Endodermal cell (in vitro differentiated cells): ENCODE results near the gene SLC2A5. TPM values are rescaled to one million over a fixed set of nuclear protein-coding genes. Genes with fewer than 3 reads are reported as not detected.

ENCODE experiments used
- DNase-seq: peaks from one replicate; pipeline ENCODE4 v3.0.0-alpha.2; 2017
- H3K27ac ChIP-seq: 2 replicates; pipeline ENCODE4 v1.5.1; 2013; ENCODE audit warnings: mild to moderate bottlenecking, low read depth, low read length, moderate library complexity
- H3K27me3 ChIP-seq: 2 replicates; pipeline ENCODE4 v1.6.1; 2013; ENCODE audit warnings: mild to moderate bottlenecking, low read length, moderate library complexity; ENCODE audit not compliant: insufficient read depth, control insufficient read depth, poor library complexity, severe bottlenecking
- H3K36me3 ChIP-seq: 2 replicates; pipeline ENCODE4 v1.7.0; 2013; ENCODE audit warnings: mild to moderate bottlenecking, low read length, moderate library complexity; ENCODE audit not compliant: control insufficient read depth, insufficient read depth
- H3K4me1 ChIP-seq: one replicate; pipeline ENCODE4 v1.7.0; 2013; ENCODE audit warnings: low read length; ENCODE audit not compliant: control insufficient read depth, insufficient read depth
- H3K4me3 ChIP-seq: 2 replicates; pipeline ENCODE4 v1.5.1; 2013; ENCODE audit warnings: mild to moderate bottlenecking, low read length, moderate library complexity
- H3K9ac ChIP-seq: 2 replicates; pipeline ENCODE4 v1.6.1; 2013; ENCODE audit warnings: mild to moderate bottlenecking, low read length, moderate library complexity; ENCODE audit not compliant: poor library complexity, severe bottlenecking; ENCODE audit errors: extremely low read depth
- H3K9me3 ChIP-seq: 2 replicates; pipeline ENCODE4 v1.6.1; 2013; ENCODE audit warnings: mild to moderate bottlenecking, low read length, moderate library complexity; ENCODE audit not compliant: control insufficient read depth
- H3K27ac Mint-ChIP-seq: 2 replicates; pipeline ENCODE4 v1.8.0; 2020; ENCODE audit warnings: mixed read lengths
- H3K27me3 Mint-ChIP-seq: 2 replicates; pipeline ENCODE4 v1.8.0; 2021; ENCODE audit warnings: mild to moderate bottlenecking, mixed read lengths; ENCODE audit not compliant: insufficient read depth
- H3K36me3 Mint-ChIP-seq: 2 replicates; pipeline ENCODE4 v1.8.0; 2020; ENCODE audit warnings: low read depth, mixed read lengths
- H3K4me1 Mint-ChIP-seq: 2 replicates; pipeline ENCODE4 v1.8.0; 2020; ENCODE audit warnings: mixed read lengths
- H3K4me3 Mint-ChIP-seq: 2 replicates; pipeline ENCODE4 v1.8.0; 2020; ENCODE audit warnings: mild to moderate bottlenecking, moderate library complexity, mixed read lengths
- H3K9me3 Mint-ChIP-seq: 2 replicates; pipeline ENCODE4 v1.8.0; 2020; ENCODE audit warnings: mild to moderate bottlenecking, mixed read lengths
- WGBS, 2 experiments: methylation state at CpG; one replicate each; pipeline versions ENCODE4 v1.1.5 to v1.1.7; 2013; ENCODE audit warnings: missing lambda C conversion rate in 2 of 2, mixed read lengths in 1 of 2; ENCODE audit not compliant: insufficient coverage in 1 of 2, insufficient read length in 1 of 2; 5-methylcytosine and 5-hydroxymethylcytosine counted together
- total RNA-seq, 2 donors: library from RNA; stranded (reverse); fragmentation: NEBNext Ultra II Directional in 1 of 2; extraction: Animal tissue kit (Norgen Biotek cat#: 25700) in 1 of 2; gene quantifications; 2 replicates in 1 of 2; 3 replicates in 1 of 2; pipeline ENCODE4 v1.2.1, GENCODE V29; 2021
- TF ChIP-seq, protein P1 (sequence below): fragments of 200-600 bp; sonication (generic); conservative IDR thresholded peaks from 2 replicates; pipeline ENCODE4 v1.5.0; 2021; ENCODE audit warnings: antibody characterized with exemption, mild to moderate bottlenecking

SLC2A5 gene
- total RNA-seq, 2 donors from 2014 or later: not detected

- no peak overlapping the region for H3K9ac ChIP-seq
- 87 to 100% methylated on average over 1 to 4 of the region's 4 CpGs for WGBS, 2 experiments
- Mint-ChIP-seq H3K27me3 (no peaks in the 10 kb centered on the region), H3K4me1 (no peaks in the 10 kb centered on the region), H3K4me3 (no peak overlapping the region), H3K9me3 (no peaks in the 10 kb centered on the region), H3K36me3 (no peaks in the 10 kb centered on the region), H3K27ac (no peak overlapping the region)
- TF ChIP-seq, protein P1, sequence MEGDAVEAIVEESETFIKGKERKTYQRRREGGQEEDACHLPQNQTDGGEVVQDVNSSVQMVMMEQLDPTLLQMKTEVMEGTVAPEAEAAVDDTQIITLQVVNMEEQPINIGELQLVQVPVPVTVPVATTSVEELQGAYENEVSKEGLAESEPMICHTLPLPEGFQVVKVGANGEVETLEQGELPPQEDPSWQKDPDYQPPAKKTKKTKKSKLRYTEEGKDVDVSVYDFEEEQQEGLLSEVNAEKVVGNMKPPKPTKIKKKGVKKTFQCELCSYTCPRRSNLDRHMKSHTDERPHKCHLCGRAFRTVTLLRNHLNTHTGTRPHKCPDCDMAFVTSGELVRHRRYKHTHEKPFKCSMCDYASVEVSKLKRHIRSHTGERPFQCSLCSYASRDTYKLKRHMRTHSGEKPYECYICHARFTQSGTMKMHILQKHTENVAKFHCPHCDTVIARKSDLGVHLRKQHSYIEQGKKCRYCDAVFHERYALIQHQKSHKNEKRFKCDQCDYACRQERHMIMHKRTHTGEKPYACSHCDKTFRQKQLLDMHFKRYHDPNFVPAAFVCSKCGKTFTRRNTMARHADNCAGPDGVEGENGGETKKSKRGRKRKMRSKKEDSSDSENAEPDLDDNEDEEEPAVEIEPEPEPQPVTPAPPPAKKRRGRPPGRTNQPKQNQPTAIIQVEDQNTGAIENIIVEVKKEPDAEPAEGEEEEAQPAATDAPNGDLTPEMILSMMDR: no peak
- no peak for DNase-seq
- H3K36me3 ChIP-seq: no peaks in the 10 kb centered on the region
- no peak overlapping the region for H3K4me3 ChIP-seq
- H3K27me3 ChIP-seq: no peaks in the 10 kb centered on the region
- H3K9me3 ChIP-seq: no peaks in the 10 kb centered on the region
- no peak overlapping the region for H3K27ac ChIP-seq
- no peaks in the 10 kb centered on the region for H3K4me1 ChIP-seq
Measured at GRCh38 chr1:9019896-9020295, 49.5 kb downstream of the SLC2A5 start.

DNA sequence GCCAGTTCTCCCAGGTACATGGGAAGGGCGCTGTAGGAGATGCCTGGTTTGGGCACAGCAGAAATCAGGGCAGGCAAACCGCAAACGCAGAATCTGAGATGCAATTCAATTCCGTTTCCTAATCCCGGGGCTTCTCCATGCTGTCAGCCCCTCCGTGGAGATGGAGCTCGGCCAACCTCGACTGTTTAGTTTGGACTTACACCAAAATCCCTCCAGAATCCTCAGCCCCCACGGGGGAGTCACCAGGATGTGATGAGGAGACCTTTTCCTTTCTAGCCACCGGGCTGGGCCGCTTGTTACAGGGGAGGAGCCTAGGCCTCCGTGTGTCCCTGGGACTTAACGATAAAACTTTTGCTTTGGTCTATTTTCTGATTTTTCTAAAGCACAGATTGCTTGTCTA lies 51.1 kb downstream of the SLC2A5 start:
- no peaks in the 10 kb centered on the region for H3K9me3 Mint-ChIP-seq
- Histone ChIP-seq H3K27me3 (no peaks in the 10 kb centered on the region), H3K9me3 (no peaks in the 10 kb centered on the region), H3K4me3 (no peak overlapping the region), H3K27ac (no peak overlapping the region), H3K9ac (no peak overlapping the region), H3K4me1 (no peaks in the 10 kb centered on the region), H3K36me3 (no peaks in the 10 kb centered on the region)
- no peak for DNase-seq
- H3K4me3 Mint-ChIP-seq: no peak overlapping the region
- H3K27me3 Mint-ChIP-seq: no peaks in the 10 kb centered on the region
- H3K27ac Mint-ChIP-seq: no peak overlapping the region
- H3K4me1 Mint-ChIP-seq: no peaks in the 10 kb centered on the region
- H3K36me3 Mint-ChIP-seq: no peaks in the 10 kb centered on the region
- TF ChIP-seq, protein P1: no peak
- WGBS, 2 experiments: 89 to 90% methylated on average over 8 to 13 of the region's 13 CpGs

DNA sequence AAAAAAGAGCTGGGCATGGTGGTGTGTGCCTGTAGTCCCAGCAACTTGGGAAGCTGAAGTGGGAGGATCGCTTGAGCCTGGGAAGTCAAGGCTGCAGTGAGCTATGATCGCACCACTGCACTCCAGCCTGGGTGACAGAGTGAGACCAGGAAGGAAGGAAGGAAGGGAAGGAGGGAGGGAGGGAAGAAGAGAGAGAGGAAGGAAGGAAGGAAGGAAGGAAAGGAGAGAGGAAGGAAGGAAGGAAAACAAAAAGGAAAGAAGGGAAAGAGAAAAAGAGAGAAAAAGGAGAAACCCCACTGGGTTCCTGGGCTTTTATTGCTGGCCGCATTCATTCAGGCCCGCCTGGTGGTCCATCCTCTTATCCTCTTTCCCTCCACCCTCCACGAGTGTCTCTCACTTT lies 53.0 kb downstream of the SLC2A5 start:
- H3K4me1 Mint-ChIP-seq: no peaks in the 10 kb centered on the region
- H3K9me3 Mint-ChIP-seq: no peaks in the 10 kb centered on the region
- no peak overlapping the region for H3K4me3 Mint-ChIP-seq
- TF ChIP-seq, protein P1: no peak
- Histone ChIP-seq H3K27me3 (no peaks in the 10 kb centered on the region), H3K27ac (no peak overlapping the region), H3K9ac (no peak overlapping the region), H3K4me1 (no peaks in the 10 kb centered on the region), H3K36me3 (no peaks in the 10 kb centered on the region), H3K4me3 (no peak overlapping the region), H3K9me3 (no peaks in the 10 kb centered on the region)
- DNase-seq: no peak
- 84 to 88% methylated on average over 5 of the region's 5 CpGs for WGBS, 2 experiments
- H3K27me3 Mint-ChIP-seq: no peaks in the 10 kb centered on the region
- H3K36me3 Mint-ChIP-seq: no peaks in the 10 kb centered on the region
- no peak overlapping the region for H3K27ac Mint-ChIP-seq
